GM04504 (cell line): ENCODE measurements around the gene BAHCC1.

Experiments used
- DNase-seq: peaks from one replicate; pipeline ENCODE4 v3.0.0-alpha.2; 2012; ENCODE audit warnings: low read depth

The BAHCC1 gene

DNA sequence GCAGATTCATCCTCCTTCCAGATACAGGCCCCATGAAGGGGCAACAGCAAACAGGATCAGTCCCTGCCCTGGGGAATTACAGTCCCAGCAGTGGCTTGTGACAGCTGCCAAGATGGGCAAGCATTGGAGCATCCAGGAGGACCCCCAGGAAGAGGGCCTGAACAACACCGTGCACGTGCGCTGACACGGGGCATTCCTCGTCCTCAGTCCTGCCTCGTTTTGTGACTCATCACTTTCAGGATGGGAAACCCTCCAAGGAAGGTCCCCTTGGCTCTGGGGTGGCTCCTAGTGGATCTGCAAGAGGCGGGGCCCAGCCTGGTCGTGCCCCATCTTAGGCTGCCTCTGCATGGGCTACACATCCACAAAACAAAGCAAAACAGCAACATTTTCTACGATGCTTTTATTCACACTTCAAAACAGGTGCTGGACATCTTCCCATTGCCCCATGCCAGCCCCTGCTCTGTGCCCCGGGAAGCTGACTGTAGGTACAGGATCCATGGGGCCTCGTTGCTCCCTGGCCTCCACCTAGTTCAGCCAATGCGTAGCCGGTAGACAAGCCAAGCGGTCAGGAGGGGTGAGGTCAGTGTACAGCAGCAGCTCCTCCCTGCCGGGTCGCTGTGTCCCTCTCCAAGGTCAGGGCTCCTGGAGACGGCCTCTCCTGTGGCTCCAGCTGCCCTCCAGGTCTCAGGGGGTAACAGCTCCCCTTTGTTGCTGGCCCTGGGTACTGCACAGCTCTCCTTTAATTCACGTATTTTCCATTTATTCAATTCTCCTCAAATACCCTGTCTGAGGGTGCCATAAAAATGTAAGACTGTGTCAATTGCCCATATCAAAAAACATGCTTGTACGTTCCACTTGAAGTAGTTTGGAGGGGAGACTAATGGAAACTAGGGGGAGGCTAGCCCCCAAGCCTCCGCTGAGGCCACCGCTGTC lies 85.1 kb downstream of the BAHCC1 start:
- DNase-seq: peak; percentile 64

GRCh38 chr17:81481073-81481799 lies 86.0 kb downstream of the BAHCC1 start:
- no peak for DNase-seq

- DNase-seq: no peak
Observed at GRCh38 chr17:81481815-81482505, 86.7 kb downstream of the BAHCC1 start.

DNA sequence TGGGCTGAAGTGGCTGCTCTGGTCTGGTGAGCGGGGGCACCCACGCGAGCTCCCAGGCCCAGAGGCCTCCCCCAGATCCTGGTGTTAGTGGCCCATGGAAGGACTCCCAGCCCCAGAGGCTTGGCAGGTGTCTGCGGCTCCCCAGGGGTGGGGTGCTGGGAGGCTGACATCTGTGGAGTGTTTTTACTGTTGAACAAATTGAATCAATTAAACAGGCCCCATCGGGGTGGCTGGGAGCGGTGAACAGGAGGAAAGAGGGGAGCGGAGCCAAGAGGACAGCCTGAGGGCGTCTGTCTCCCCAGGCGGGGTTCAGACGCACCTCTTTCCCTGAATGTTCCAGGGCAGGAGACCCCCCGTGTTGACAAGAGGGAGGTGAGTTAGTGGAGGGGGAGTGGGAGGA lies 87.4 kb downstream of the BAHCC1 start:
- DNase-seq: no peak

DNA sequence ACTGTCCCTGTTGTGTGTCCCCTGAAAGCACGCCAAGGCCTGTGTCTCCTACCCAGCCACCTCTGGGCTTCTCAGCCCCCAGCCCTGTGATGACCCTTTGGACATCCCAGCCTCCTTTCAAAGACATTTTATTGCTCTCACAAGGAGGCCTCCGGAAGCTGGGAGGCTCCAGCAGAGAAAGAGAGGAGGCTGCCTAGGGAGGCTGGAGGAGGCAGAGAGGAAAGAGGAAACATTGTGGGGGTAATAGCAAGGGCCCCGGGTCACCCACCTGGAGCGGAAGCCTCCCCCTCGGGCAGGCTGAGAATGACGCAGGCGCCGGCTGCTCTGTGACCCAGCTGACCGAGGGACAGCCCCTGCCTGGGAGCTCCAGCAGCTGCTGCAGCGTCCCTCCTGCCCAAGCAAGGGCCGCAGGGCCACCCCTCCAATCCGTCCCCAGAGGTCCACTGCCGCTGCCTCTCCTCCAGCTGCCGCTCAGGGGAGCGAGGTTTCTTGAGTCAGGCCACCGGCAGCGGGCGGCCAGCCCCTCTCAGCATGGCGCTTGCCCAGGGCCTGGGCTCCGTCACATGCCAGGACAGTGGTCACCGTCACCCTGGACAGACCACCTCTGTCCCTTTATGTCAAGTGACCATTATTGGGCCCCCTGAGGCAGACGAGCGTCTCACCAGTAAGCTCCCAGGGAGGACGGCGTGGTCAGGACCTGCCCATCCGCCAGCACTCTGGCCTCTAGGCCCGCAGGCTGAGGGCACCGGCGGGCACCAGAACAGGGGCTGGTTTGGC lies 88.0 kb downstream of the BAHCC1 start:
- DNase-seq: no peak

DNA sequence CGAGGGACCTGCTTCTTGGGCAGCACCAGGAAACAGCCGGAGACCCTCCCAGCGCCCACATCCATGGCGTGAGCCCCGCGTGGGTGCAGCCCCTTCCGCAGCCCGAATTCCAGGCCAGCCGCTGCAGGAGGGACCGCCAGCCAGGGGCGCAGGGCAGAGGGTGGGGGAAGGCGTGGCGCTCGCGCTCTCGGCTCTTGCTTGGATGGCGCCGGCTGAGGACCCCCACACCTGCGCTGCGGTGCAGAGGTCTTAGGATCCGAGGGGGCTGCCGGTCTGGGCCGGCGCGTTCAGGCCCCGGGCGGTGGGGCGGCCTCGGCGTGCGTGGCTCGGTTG lies 88.6 kb downstream of the BAHCC1 start:
- no peak for DNase-seq

- DNase-seq: no peak
Observed at GRCh38 chr17:81484195-81484979, 89.1 kb downstream of the BAHCC1 start.

DNA sequence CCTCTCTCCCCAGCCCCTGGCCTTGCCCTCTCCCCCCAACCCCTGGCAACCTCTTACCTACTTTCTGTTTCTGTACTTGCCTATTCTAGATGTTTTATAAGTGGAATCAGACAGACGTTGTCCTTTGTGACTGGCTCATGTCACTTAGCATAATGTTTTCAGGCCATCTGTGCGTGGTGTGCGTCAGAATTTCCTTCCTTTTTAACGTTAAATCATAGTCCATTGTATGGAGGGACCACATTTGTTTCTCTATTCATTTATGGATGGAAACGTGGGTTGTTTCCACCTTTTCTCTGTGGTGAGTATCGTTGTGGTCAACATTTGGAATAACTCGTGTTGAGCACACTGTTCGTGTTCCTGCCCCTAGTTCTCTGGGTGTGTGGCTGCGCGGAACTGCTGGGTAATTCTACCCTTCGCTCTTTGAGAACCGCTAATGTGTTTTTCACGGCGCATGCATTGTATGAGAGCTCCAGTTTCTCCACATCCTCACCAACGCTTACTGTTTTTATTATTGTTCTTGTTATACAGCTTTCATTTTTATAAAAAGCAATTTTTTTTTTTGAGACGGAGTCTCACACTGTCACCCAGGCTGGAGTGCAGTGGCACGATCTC lies 91.0 kb downstream of the BAHCC1 start:
- no peak for DNase-seq

- DNase-seq: no peak
Observed at GRCh38 chr17:81487089-81487486, 91.8 kb downstream of the BAHCC1 start.

DNA sequence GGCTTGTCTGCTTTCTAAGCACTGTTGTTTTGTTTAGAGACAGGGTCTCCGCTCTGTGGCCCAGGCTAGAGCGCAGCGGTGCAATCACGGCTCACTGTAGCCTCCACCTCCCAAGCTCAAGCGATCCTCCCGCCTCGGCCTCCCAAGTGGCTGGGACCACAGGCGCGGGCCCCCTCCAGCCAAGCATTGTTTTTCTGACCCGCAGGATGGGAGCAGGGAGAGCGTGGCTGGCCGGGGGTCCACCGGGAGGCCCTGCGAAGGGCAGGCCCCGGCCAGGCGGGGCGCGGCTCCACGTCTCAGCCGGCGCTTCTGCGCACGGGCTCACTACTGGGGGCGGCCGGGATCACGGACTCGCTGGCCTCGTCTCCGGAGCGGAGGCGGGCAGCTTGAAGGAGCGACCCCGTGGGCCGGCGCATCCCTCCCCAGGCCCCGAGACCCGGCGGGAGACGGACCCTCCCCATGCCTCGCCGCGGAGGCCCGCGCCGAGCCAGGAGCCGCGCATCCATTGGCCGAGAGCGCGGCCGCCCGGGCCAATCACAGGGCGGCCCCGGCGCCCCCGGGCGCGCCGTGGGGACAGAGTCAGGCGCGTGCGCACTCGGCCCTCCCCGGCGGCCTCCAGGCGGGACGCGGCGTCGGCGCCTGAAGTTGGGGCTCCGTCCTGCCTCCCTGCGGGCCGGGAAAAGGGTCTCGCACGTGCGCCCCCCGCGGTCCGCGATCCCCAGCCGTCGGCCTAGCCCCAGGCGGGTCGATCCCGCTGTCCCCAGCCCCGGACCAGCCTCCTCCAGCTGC lies 92.4 kb downstream of the BAHCC1 start:
- no peak for DNase-seq

- no peak for DNase-seq
Observed at GRCh38 chr17:81488276-81488860, 93.1 kb downstream of the BAHCC1 start.

GRCh38 chr17:81489012-81489997 lies 94.0 kb downstream of the BAHCC1 start:
- DNase-seq: no peak

DNA sequence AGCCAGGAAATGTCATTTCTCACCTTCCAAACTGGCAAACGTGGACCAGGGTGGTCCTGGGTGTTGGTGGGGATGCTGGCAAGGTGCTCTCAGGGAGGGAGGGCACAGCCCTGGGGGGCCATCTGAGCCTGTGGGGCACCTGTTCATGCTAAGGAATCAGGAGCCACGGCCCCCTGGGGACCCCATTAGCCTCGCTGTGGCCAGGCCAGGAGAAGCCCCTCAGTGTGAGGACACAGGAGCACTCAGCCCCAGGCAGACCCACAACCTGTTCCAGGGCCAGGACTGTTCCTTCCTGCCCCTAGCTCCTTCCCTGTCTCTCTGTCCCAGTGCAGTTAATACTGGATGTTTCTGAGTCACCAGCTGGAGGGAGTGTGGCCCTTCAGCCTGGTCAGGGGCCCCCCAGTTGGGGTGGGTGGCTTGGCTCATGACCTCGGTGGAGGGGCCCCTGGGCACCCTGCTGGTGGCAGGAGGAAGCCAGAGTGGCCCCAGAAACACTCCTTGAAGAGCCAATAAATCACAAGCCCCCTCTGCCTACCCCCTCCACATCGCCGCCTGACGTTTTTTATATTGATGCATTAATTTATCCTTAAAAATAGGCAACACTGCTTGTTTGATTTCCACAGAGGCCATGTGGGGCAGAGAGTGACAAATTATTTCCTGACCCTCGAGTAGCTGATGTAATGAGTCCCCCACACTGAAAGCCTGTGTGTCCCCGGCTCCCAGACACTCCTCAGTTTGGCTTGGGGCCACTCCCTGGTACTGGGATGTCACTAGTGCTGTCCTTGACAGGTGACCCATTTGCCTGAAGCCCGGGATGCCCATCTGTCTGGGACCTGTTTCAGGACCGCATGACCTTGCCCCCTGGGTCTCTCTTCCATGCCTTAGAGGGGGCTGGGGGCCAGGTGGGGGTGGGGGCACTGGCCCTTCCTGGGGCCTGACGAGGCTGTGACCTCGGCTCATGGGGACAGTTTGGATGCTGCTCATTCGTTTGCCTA lies 95.0 kb downstream of the BAHCC1 start:
- no peak for DNase-seq

DNA sequence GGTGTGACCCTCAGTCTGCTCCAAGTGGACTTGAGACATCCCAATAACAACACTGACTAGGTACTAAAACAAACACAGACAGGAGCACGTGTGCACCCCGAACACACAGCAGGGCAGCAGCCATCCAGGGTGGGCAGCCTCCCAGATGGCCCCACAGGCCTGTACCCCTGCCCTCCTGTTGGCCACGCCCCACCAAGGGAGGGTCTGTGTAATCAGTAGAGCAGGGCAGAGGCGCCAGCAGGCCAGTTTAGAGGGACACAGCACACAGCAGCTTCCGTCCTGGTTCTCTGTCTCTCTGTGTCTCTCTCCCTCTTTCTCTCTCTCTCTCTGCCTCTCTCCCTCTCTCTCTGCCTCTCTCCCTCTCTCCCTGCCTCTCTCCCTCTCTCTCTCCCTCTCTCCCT lies 95.9 kb downstream of the BAHCC1 start:
- DNase-seq: no peak

- DNase-seq: no peak
Observed at GRCh38 chr17:81491761-81492160, 96.5 kb downstream of the BAHCC1 start.

- no peak for DNase-seq
Observed at GRCh38 chr17:81492202-81492601, 96.9 kb downstream of the BAHCC1 start.

DNA sequence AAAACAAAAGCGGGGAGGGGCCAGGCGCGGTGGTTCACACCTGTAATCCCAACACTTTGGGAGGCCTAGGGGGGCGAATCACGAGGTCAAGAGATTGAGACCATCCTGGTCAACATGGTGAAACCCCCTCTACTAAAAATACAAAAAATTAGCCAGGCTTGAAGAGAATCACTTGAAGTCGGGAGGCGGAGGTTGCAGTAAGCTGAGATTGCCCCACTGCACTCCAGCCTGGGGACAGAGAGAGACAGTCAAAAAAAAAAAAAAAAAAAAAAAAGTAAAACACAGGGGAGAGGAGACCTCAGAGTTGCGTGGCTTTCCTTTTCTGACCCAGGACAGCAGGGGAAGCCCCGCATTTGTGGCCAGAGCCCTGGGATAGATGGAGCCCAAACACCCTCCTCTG lies 97.4 kb downstream of the BAHCC1 start:
- no peak for DNase-seq
